Body of pancreas (tissue), 4 donors: Measurements from ENCODE around the gene WSCD1. TPM values are rescaled to one million over a fixed set of nuclear protein-coding genes. Genes with fewer than 3 reads are reported as not detected.

Experiments used
- ATAC-seq: fragments of 150-250 bp; one replicate; pipeline ENCODE4 v1.9.1; 2016
- DNase-seq, 4 donors: peaks; one replicate each; pipeline ENCODE4 v3.0.0-alpha.2; 2019
- H3K27ac ChIP-seq, 4 donors: fragments of 200-600 bp; sonication (generic); 1 replicate in 3 of 4; 2 replicates in 1 of 4; pipeline versions ENCODE4 v1.5.1 to v1.6.1; 2016 to 2019; ENCODE audit warnings: mild to moderate bottlenecking in 1 of 4, mixed read lengths in 1 of 4, moderate library complexity in 1 of 4
- H3K27me3 ChIP-seq, 2 donors: fragments of 200-600 bp; sonication (generic); one replicate each; pipeline ENCODE4 v1.6.0; 2016; ENCODE audit warnings: mild to moderate bottlenecking in 1 of 2
- H3K36me3 ChIP-seq, 2 donors: fragments of 200-600 bp; sonication (generic); replicated peaks in 1 of 2; 2 replicates each; pipeline ENCODE4 v1.5.1; 2016; ENCODE audit warnings: low read depth in 2 of 2; ENCODE audit not compliant: insufficient read depth in 1 of 2
- H3K4me1 ChIP-seq: fragments of 200-600 bp; sonication (generic); one replicate; pipeline ENCODE4 v1.6.0; 2016
- H3K4me3 ChIP-seq, 2 donors: fragments of 200-600 bp; sonication (generic); 1 replicate in 1 of 2; 2 replicates in 1 of 2; pipeline ENCODE4 v1.5.1; 2016 to 2019
- H3K9me3 ChIP-seq, 3 donors: fragments of 200-600 bp; sonication (generic); 1 replicate in 2 of 3; 2 replicates in 1 of 3; pipeline ENCODE4 v1.5.1; 2016
- POLR2A ChIP-seq, 3 donors: fragments of 450-650 bp; IDR thresholded peaks; one replicate each; pipeline ENCODE4 v1.6.1; 2016; ENCODE audit warnings: antibody characterized with exemption in 3 of 3, mild to moderate bottlenecking in 2 of 3
- WGBS, 2 donors: methylation state at CpG; one replicate each; pipeline ENCODE4 v1.1.5; 2017; 5-methylcytosine and 5-hydroxymethylcytosine counted together
- intact Hi-C: fragments of 100-400 bp; cut with DNase I; formaldehyde crosslinking; loops from one replicate; pipeline ENCODE4 v1.15.1; 2023
- total RNA-seq, 2 donors: library from RNA; depleted of rRNA; stranded (reverse); fragments of >200 nt; gene quantifications; one replicate each; pipeline ENCODE4 v1.1.0, GENCODE V29; 2016
- TF ChIP-seq, protein P1 (sequence below), 7 experiments: fragments of 450-650 bp in 4 of 7; fragments of 200-600 bp in 3 of 7; sonication (generic) in 3 of 7; IDR thresholded peaks; one replicate each; pipeline ENCODE4 v1.5.1; 2016 to 2019; ENCODE audit warnings: antibody characterized with exemption in 7 of 7

WSCD1 gene
- total RNA-seq, 2 donors from 2014 or later = 1.8 to 3.0 TPM

DNA sequence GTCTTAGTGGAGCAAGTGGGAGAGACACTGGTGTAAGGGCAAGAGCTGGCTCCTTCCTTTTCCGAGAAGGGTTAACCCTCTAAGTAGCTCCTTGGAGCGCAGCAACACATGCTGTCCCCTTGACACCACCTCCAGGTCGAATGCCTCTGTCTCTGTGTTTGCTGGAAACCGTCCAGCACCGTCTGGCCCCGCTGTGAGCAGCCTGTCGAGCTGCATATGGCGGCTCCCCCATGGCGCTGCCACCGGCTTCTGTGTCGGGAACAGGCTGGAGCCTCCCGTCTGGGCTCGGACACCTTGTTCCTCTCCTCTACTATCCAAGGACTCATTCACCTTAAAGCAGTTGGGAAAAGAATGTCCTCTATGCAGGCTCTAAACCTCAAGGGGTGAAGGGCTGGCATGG lies 28.9 kb upstream of the WSCD1 start:
- H3K27ac ChIP-seq = no peak overlapping the region
- intact Hi-C loops = no loop called here
- DNase-seq (no peak), ATAC-seq (no peak)
- H3K4me1 ChIP-seq = no peaks in the 10 kb centered on the region
- H3K9me3 ChIP-seq = no peaks in the 10 kb centered on the region
- H3K27me3 ChIP-seq = no peaks in the 10 kb centered on the region
- no peak overlapping the region for H3K4me3 ChIP-seq
- WGBS, 2 donors = 62% methylated on average over 13 of the region's 13 CpGs; no CpG with 5 or more reads in 1 of the 2 donors
- H3K36me3 ChIP-seq = no peaks in the 10 kb centered on the region
- TF ChIP-seq POLR2A (IDR thresholded peaks at IDR 0.05) = no peak
- TF ChIP-seq, protein P1, sequence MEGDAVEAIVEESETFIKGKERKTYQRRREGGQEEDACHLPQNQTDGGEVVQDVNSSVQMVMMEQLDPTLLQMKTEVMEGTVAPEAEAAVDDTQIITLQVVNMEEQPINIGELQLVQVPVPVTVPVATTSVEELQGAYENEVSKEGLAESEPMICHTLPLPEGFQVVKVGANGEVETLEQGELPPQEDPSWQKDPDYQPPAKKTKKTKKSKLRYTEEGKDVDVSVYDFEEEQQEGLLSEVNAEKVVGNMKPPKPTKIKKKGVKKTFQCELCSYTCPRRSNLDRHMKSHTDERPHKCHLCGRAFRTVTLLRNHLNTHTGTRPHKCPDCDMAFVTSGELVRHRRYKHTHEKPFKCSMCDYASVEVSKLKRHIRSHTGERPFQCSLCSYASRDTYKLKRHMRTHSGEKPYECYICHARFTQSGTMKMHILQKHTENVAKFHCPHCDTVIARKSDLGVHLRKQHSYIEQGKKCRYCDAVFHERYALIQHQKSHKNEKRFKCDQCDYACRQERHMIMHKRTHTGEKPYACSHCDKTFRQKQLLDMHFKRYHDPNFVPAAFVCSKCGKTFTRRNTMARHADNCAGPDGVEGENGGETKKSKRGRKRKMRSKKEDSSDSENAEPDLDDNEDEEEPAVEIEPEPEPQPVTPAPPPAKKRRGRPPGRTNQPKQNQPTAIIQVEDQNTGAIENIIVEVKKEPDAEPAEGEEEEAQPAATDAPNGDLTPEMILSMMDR (IDR thresholded peaks at IDR 0.05) = no peak

DNA sequence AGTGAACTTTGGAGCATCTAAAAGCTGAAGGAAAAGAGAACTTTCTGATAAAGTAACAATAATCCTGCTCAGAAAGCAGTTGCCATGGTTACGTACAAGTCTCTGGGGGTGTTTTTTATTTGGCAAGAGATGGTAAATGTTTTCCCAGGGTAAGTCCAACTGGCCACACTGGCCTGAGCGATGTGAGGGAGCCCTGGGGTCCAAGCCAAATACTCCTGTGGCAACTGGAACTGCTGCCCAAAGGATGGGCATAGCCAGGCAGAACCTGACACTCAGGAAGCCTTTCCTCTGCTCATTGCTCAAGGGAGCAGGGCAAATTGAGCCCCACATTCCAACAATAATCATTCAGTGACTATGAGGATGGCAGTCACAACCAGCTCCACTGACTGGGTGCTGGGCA lies 26.8 kb upstream of the WSCD1 start:
- DNase-seq (no peak), ATAC-seq (no peak)
- Histone ChIP-seq H3K9me3 (no peaks in the 10 kb centered on the region), H3K4me1 (no peaks in the 10 kb centered on the region), H3K36me3 (no peaks in the 10 kb centered on the region), H3K27me3 (no peaks in the 10 kb centered on the region), H3K27ac (no peak overlapping the region), H3K4me3 (no peak overlapping the region)
- 59 to 72% methylated on average over 2 of the region's 2 CpGs for WGBS, 2 donors
- TF ChIP-seq POLR2A (IDR thresholded peaks at IDR 0.05) = no peak
- TF ChIP-seq, protein P1 (IDR thresholded peaks at IDR 0.05) = no peak
- intact Hi-C loops = no loop called here

DNA sequence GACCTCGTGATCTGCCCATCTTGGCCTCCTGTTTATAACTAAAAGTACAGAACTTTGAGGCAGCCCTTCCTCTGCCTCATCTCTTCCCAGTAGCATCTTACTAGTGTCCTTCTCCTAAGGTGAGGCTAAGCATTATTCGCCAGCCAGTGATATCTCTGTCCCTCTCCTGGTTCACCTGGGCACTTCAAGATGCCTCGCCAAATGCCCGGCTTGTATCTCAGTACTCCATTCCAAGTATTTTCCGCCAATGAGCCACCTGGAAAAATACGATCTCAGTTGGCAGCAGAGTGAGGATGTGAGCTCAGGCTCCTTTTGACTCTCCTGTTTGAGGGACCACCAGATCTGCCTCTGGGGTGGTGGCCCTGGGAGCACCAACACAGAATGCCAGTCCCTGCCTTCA lies 25.9 kb upstream of the WSCD1 start:
- intact Hi-C loops = no loop called here
- H3K4me3 ChIP-seq = no peak overlapping the region
- H3K4me1 ChIP-seq = no peaks in the 10 kb centered on the region
- H3K36me3 ChIP-seq = no peaks in the 10 kb centered on the region
- no peak for DNase-seq
- 66 to 74% methylated on average over 6 of the region's 6 CpGs for WGBS, 2 donors
- TF ChIP-seq, protein P1 (IDR thresholded peaks at IDR 0.05) = no peak
- no peak for TF ChIP-seq POLR2A (IDR thresholded peaks at IDR 0.05)
- no peak overlapping the region for H3K27ac ChIP-seq
- no peak for ATAC-seq
- H3K9me3 ChIP-seq = no peaks in the 10 kb centered on the region
- no peaks in the 10 kb centered on the region for H3K27me3 ChIP-seq

DNA sequence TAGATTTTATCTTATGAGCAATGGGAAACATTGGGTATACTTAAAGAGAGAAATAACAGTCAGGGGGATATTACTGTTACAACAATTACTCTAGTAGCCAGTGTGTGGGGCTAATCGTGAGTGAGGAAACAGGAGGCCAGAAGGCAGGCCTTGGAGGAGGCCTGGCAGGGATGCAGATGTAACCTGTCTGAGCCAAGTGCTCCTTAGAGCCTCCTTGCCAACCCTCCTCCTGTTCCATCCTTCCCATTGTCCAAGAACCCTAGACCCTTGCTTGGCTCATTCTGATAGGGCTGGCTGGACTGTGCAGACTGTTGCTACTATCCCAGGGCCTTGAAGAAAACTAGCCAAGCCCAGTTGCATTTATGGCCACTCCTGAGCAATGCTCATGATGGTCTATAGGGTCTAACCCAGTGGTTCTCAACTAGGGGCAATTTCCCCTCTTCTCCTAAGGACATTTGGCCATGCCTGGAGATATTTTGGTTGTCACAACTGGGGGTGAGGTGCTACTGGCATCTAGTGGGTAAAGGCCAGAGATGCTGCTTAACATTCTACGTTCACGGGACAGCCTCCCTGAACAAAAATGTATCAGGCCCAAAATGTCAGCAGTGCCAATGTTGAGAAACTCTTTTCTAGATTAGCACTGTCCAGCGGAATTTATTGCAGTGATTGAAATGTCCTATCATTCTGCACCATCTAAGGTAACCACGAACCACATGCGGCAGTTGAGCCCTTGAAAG lies 24.4 kb upstream of the WSCD1 start:
- no peaks in the 10 kb centered on the region for H3K27me3 ChIP-seq
- intact Hi-C loops = no loop called here
- DNase-seq (no peak), ATAC-seq (no peak)
- TF ChIP-seq POLR2A (IDR thresholded peaks at IDR 0.05) = no peak
- TF ChIP-seq, protein P1 (IDR thresholded peaks at IDR 0.05) = no peak
- H3K4me1 ChIP-seq = no peaks in the 10 kb centered on the region
- H3K27ac ChIP-seq = no peak overlapping the region
- 82 to 85% methylated on average over 6 of the region's 6 CpGs for WGBS, 2 donors
- no peaks in the 10 kb centered on the region for H3K9me3 ChIP-seq
- no peak overlapping the region for H3K4me3 ChIP-seq
- no peaks in the 10 kb centered on the region for H3K36me3 ChIP-seq

DNA sequence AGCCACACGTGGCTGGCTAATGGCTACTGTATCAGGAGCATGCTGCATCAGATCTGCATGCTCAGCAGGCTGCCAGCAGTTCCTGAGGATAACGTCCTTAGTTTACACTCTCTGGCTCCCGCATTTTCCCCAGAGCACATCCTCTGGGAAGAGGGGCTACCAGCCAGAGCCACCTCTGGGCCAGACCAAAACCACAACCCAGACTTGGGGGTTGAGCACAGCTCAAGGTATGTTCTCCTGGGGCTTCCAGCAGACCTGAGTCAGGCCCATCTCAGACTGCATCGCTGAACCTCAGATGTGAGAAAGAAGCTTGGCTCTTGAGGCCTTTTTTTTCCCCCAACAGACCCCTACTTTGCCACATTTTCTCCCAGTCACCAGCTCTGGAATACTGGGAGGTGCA lies 23.7 kb upstream of the WSCD1 start:
- TF ChIP-seq, protein P1 (IDR thresholded peaks at IDR 0.05) = no peak
- no peak for TF ChIP-seq POLR2A (IDR thresholded peaks at IDR 0.05)
- Histone ChIP-seq H3K9me3 (no peaks in the 10 kb centered on the region), H3K27me3 (no peaks in the 10 kb centered on the region), H3K4me3 (no peak overlapping the region), H3K4me1 (no peaks in the 10 kb centered on the region), H3K36me3 (no peaks in the 10 kb centered on the region), H3K27ac (no peak overlapping the region)
- WGBS, 2 donors = 68 to 77% methylated on average over 4 of the region's 4 CpGs
- ATAC-seq (no peak), DNase-seq (no peak)
- intact Hi-C loops = no loop called here
